GM12878 (cell line): ENCODE results near the gene SAMD9. TPM values are rescaled to one million over a fixed set of nuclear protein-coding genes. Genes with fewer than 3 reads are reported as not detected.

ENCODE experiments used
- ATAC-seq: fragments of 200-7000 bp; cut with Tn5 transposase; 3 replicates; pipeline ENCODE4 v1.9.1; 2020; ENCODE audit warnings: mild to moderate bottlenecking, moderate library complexity
- BruUV-seq: library from RNA; stranded (reverse); fragments of 400-500 nt; replicated peaks from 2 replicates; lab custom pipeline; 2021; lab: Mats Ljungman, UMichigan
- CTCF ChIA-PET: fragments of 300-600 bp; sonication (Branson Sonifier 250); formaldehyde crosslinking; extraction: SDS; loops from one replicate; lab custom pipeline; 2021; ENCODE audit warnings: inconsistent platforms; lab: Yijun Ruan, JAX
- POLR2A ChIA-PET: fragments of 350-600 bp; formaldehyde crosslinking; extraction: SDS; loops from one replicate; lab custom pipeline; 2021; ENCODE audit warnings: inconsistent platforms; lab: Charles Lee
- RAD21 ChIA-PET: fragments of 300-600 bp; sonication (Branson Sonifier 250); formaldehyde crosslinking; loops from one replicate; lab custom pipeline; 2023; ENCODE audit warnings: antibody characterized with exemption; ENCODE audit not compliant: unreplicated experiment; lab: Charles Lee
- SMC1A ChIA-PET: fragments of 300-600 bp; sonication (Branson Sonifier 250); formaldehyde crosslinking; loops from one replicate; lab custom pipeline; 2023; ENCODE audit not compliant: unreplicated experiment, uncharacterized antibody; lab: Charles Lee
- DNase-seq: peaks from one replicate; pipeline ENCODE4 v3.0.0-alpha.2; 2011; ENCODE audit warnings: low read depth, low spot score
- FAIRE-seq: peaks from 3 replicates; lab custom pipeline; 2011; peaks lifted over from hg19 to GRCh38; lab: Jason Lieb, UNC
- H2AFZ ChIP-seq: 2 replicates; pipeline ENCODE4 v1.6.0; 2011; ENCODE audit warnings: low read depth, low read length, control low read depth; ENCODE audit not compliant: control insufficient read depth
- H3K27ac ChIP-seq: 2 replicates; pipeline ENCODE4 v1.5.1; 2011; ENCODE audit warnings: control low read depth; ENCODE audit not compliant: control insufficient read depth, insufficient read depth
- H3K27me3 ChIP-seq, 2 experiments: replicated peaks in 1 of 2; 2 replicates each; pipeline versions ENCODE4 v1.6.0 to v1.6.1; 2011; ENCODE audit warnings: low read length in 1 of 2; ENCODE audit not compliant: control insufficient read depth in 2 of 2, insufficient read depth in 2 of 2
- H3K36me3 ChIP-seq, 2 experiments: 2 replicates each; pipeline ENCODE4 v1.5.1; 2011; ENCODE audit warnings: low read length in 1 of 2; ENCODE audit not compliant: control insufficient read depth in 2 of 2, insufficient read depth in 2 of 2
- H3K4me1 ChIP-seq: 2 replicates; pipeline ENCODE4 v1.6.1; 2011; ENCODE audit warnings: mild to moderate bottlenecking, low read length, moderate library complexity, mixed read lengths; ENCODE audit not compliant: control insufficient read depth, insufficient read depth
- H3K4me2 ChIP-seq: 2 replicates; pipeline ENCODE4 v1.6.0; 2011; ENCODE audit warnings: control low read depth; ENCODE audit not compliant: control insufficient read depth, insufficient read depth
- H3K4me3 ChIP-seq: fragments of 200-600 bp; sonication (generic); 2 replicates; pipeline ENCODE4 v1.5.1; 2016
- H3K79me2 ChIP-seq: 2 replicates; pipeline ENCODE4 v1.6.0; 2011; ENCODE audit warnings: low read length; ENCODE audit not compliant: control insufficient read depth, insufficient read depth
- H3K9ac ChIP-seq: 2 replicates; pipeline ENCODE4 v1.8.0; 2011; ENCODE audit warnings: low read length, control low read depth, mixed read lengths; ENCODE audit not compliant: control insufficient read depth, insufficient read depth
- H3K9me3 ChIP-seq: replicated peaks from 3 replicates; pipeline ENCODE4 v1.5.1; 2011; ENCODE audit warnings: mild to moderate bottlenecking, low read length; ENCODE audit not compliant: control insufficient read depth, insufficient read depth
- H4K20me1 ChIP-seq: 2 replicates; pipeline ENCODE4 v1.6.0; 2011; ENCODE audit not compliant: control insufficient read depth, insufficient read depth
- BACH1 ChIP-seq: fragments of 450-650 bp; IDR thresholded peaks from 2 replicates; pipeline ENCODE4 v1.6.1; 2017; ENCODE audit warnings: mild to moderate bottlenecking, borderline replicate concordance
- CBFB ChIP-seq: IDR thresholded peaks from 2 replicates; pipeline ENCODE4 v1.6.1; 2016; ENCODE audit warnings: antibody characterized with exemption, low read depth
- EED ChIP-seq: sonication (generic); IDR thresholded peaks from 2 replicates; pipeline ENCODE4 v1.6.1; 2016; ENCODE audit warnings: antibody characterized with exemption, low read depth
- ETV6 ChIP-seq, 2 experiments: fragments of 450-650 bp in 1 of 2; IDR thresholded peaks in 1 of 2; conservative IDR thresholded peaks in 1 of 2; 2 replicates each; pipeline ENCODE4 v1.6.1; 2014; ENCODE audit warnings: antibody characterized with exemption in 1 of 2, borderline replicate concordance in 1 of 2, low read depth in 1 of 2, mild to moderate bottlenecking in 1 of 2, moderate library complexity in 1 of 2
- HDGF ChIP-seq: fragments of 450-650 bp; IDR thresholded peaks from 2 replicates; pipeline ENCODE4 v1.6.1; 2016; ENCODE audit warnings: antibody characterized with exemption
- NFXL1 ChIP-seq: fragments of 450-650 bp; IDR thresholded peaks from 2 replicates; pipeline ENCODE4 v1.6.1; 2017; ENCODE audit warnings: antibody characterized with exemption, mild to moderate bottlenecking, borderline replicate concordance
- POU2F2 ChIP-seq: IDR thresholded peaks from 3 replicates; pipeline ENCODE4 v1.6.1; 2011; ENCODE audit warnings: low read depth, mild to moderate bottlenecking, low read length, borderline replicate concordance
- RUNX3 ChIP-seq: IDR thresholded peaks from 2 replicates; pipeline ENCODE4 v1.6.1; 2012; ENCODE audit warnings: low read length, inconsistent platforms
- SPI1 ChIP-seq: IDR thresholded peaks from 2 replicates; pipeline ENCODE4 v1.6.1; 2011; ENCODE audit warnings: low read depth, mild to moderate bottlenecking, low read length, moderate library complexity, borderline replicate concordance; ENCODE audit not compliant: insufficient read depth
- TARDBP ChIP-seq: IDR thresholded peaks from 2 replicates; pipeline ENCODE4 v1.6.1; 2016; ENCODE audit warnings: borderline replicate concordance
- WGBS: methylation state at CpG from one replicate; pipeline ENCODE4 v1.1.6; 2016; ENCODE audit warnings: low lambda C conversion rate; ENCODE audit not compliant: insufficient replicate concordance, insufficient coverage; ENCODE audit errors: missing lambda C conversion rate; 5-methylcytosine and 5-hydroxymethylcytosine counted together
- in situ Hi-C: fragments of 300-500 bp; cut with MboI; formaldehyde crosslinking; loops from 9 replicates; pipeline ENCODE4 v1.14.3; 2018; ENCODE audit warnings: mixed read lengths
- intact Hi-C: fragments of 100-400 bp; cut with micrococcal nuclease; formaldehyde crosslinking; loops from one replicate; pipeline ENCODE4 v1.14.2; 2022; ENCODE audit not compliant: unreplicated experiment
- polyA plus RNA-seq, 11 experiments: library from polyadenylated mRNA; depleted of rRNA in 4 of 11; unstranded in 6 of 11; stranded (reverse) in 5 of 11; fragments of >200 nt; fragmentation: Nextera tagmentation in 4 of 11; fragmentation: Illumina TruSeq in 1 of 11; extraction: Ambion mirVana in 4 of 11; extraction: Trizol in 1 of 11; gene quantifications; 1 replicate in 1 of 11; 2 replicates in 10 of 11; pipeline versions ENCODE4 v1.2.1 to v1.2.3, GENCODE V29; 2011 to 2016; ENCODE audit warnings: inconsistent platforms in 2 of 11, missing spikeins in 2 of 11, low read depth in 1 of 11
- total RNA-seq, 4 experiments: library from RNA; depleted of rRNA in 3 of 4; stranded (reverse); fragments of >200 nt in 3 of 4; fragmentation: Illumina TruSeq in 1 of 4; extraction: Trizol in 1 of 4; gene quantifications; 2 replicates each; pipeline versions ENCODE4 v1.2.1 to v1.2.3, GENCODE V29; 2013 to 2021
- TF ChIP-seq, protein P1 (sequence below): fragments of 450-650 bp; IDR thresholded peaks from 2 replicates; pipeline ENCODE4 v1.6.1; 2016; ENCODE audit warnings: mild to moderate bottlenecking
- TF ChIP-seq, protein P2 (sequence below): IDR thresholded peaks from 2 replicates; pipeline ENCODE4 v1.6.1; 2011; ENCODE audit warnings: mild to moderate bottlenecking, low read depth, low read length, moderate library complexity; ENCODE audit not compliant: insufficient replicate concordance

The SAMD9 gene
- total and polyA plus RNA-seq, 10 of the 15 experiments (the other 5 are each of a cell fraction or from before 2014, with no cell fraction given): 6.4 to 37.1 (median 15.1) TPM

DNA sequence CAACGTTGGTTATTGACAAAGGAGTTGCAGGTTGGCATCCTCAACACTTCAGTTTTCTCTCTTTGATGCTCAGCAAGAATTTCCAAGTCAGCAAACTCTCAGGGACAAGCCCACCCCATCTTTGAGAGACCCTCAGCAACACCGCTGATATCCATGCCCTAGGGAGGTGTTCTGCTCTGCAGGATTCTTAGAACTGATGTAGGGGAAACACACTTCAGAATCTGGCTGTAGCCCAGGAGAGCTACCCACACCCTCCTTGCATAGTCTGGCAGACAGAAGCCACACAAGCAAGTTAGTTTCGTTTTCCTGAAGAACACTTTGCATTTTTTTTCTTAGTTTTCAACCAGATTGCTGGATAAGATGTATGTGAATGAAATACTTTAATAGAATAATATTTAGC is 29.6 kb upstream of the SAMD9 start:
- ChIA-PET CTCF (interaction anchor here (0.7 to 3.7 kb wide), 10 partner anchors 10 to 701 kb away, joined by 3 to 19 read pairs (median 4); partner anchors contain the start of genes GATAD1 and SAMD9), RAD21 (interaction anchor here (0.9 to 4.7 kb wide), 5 partner anchors 18 to 90 kb away, joined by 3 to 35 read pairs (median 4); partner anchors contain the start of genes SAMD9 and VPS50)
- peak; percentile 51 for DNase-seq

DNA sequence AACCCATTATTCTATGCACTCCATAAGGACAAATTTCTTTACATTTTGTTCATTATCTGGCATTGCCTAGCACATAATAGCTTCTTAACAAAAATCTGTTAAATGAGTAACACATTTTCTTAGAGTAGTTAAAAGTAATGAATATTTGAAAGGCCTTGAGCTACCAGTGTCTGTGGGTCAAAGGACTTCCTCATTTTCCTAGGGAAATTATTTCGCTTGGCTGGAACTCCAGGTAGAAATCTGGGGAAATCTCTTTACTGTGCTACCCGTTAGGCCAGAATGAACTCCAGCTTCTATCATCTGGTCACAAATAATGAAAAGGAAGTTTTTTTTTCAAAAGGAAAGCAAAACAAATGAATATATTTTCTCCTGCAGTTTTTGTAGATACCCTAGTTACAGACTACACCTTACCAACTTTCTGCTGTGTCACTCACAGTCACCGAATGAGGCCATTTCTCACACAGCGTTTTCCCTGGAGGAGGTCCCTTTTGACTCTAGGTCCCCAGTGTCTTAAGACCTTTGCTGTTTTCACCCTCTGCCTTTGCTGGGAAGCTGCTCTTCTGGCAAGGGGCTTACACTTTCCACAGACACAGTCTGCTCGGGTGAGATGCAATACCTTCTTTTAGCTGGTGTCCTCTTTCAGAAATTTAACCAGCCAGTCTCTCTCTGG is 28.8 kb upstream of the SAMD9 start:
- RAD21 ChIA-PET: interaction anchor here (0.6 to 4.7 kb wide), 5 partner anchors 19 to 661 kb away, joined by 3 to 35 read pairs (median 5); partner anchors contain the start of genes SAMD9 and VPS50
- Histone ChIP-seq H3K4me1 (peaks cover 10% of the 10 kb centered on the region; the same call in 1 of the 2 replicates), H3K9me3 (no peaks in the 10 kb centered on the region; the same call in 2 of the 3 replicates), H3K27me3 (no peaks in the 10 kb centered on the region), H3K4me3 (peak overlapping the region; percentile 91), H3K9ac (peak overlapping the region; percentile 63), H3K79me2 (peaks cover 32% of the 10 kb centered on the region), H3K27ac (peak overlapping the region; percentile 84), H4K20me1 (no peaks in the 10 kb centered on the region), H3K4me2 (peak overlapping the region; percentile 72), H3K36me3 (peaks cover 0 to 29% of the 10 kb centered on the region in 2 experiments; a peak in 3 of 4 replicates), H2AFZ (peak overlapping the region; percentile 20; the same call in 1 of the 2 replicates)
- CTCF ChIA-PET: interaction anchor here (0.7 to 3.7 kb wide), 11 partner anchors 10 to 700 kb away, joined by 3 to 19 read pairs (median 4); partner anchors contain the start of genes GATAD1 and SAMD9
- no TSS peak for BruUV-seq
- SMC1A ChIA-PET: interaction anchor here (0.8 to 5.8 kb wide), 15 partner anchors 8 to 110 kb away, joined by 3 to 58 read pairs (median 4); partner anchors contain the start of genes HEPACAM2, SAMD9 and VPS50
- 0% methylated on average over 5 of the region's 5 CpGs for WGBS
- ATAC-seq: peak; percentile 68
- FAIRE-seq: no peak
- in situ Hi-C loops (no loop called here), intact Hi-C loops (loop anchor here (2.0 kb wide), 2 partner anchors 28 to 86 kb away; partner anchors contain the start of gene VPS50)
- POLR2A ChIA-PET: interaction anchor here (1.3 to 4.2 kb wide), 2 partner anchors 19 to 29 kb away, joined by 6 to 33 read pairs; partner anchors contain the start of gene SAMD9
- no peak for DNase-seq
- TF ChIP-seq ETV6 (conservative IDR thresholded peaks at IDR 0.05 in 1 of 2, IDR thresholded peaks at IDR 0.05 in 1 of 2; ENCODE audit: borderline replicate concordance in 1 of 2, low read depth in 1 of 2) (0 out of 4 replicates have a peak, but pooled peaks of 1 of the 2 experiments have one; percentile 7), NFXL1 (no peak), TARDBP (no peak), SPI1 (peak; percentile 65), BACH1 (peak; percentile 45; the same call in 1 of the 2 replicates)
- TF ChIP-seq, protein P1, sequence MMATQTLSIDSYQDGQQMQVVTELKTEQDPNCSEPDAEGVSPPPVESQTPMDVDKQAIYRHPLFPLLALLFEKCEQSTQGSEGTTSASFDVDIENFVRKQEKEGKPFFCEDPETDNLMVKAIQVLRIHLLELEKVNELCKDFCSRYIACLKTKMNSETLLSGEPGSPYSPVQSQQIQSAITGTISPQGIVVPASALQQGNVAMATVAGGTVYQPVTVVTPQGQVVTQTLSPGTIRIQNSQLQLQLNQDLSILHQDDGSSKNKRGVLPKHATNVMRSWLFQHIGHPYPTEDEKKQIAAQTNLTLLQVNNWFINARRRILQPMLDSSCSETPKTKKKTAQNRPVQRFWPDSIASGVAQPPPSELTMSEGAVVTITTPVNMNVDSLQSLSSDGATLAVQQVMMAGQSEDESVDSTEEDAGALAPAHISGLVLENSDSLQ: peak; percentile 90
- TF ChIP-seq, protein P2, sequence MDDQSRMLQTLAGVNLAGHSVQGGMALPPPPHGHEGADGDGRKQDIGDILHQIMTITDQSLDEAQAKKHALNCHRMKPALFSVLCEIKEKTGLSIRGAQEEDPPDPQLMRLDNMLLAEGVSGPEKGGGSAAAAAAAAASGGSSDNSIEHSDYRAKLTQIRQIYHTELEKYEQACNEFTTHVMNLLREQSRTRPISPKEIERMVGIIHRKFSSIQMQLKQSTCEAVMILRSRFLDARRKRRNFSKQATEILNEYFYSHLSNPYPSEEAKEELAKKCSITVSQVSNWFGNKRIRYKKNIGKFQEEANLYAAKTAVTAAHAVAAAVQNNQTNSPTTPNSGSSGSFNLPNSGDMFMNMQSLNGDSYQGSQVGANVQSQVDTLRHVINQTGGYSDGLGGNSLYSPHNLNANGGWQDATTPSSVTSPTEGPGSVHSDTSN: peak; percentile 30

More for the DNA sequence above, 29.6 kb upstream of the SAMD9 start:
- H3K4me1 ChIP-seq: peaks cover 10% of the 10 kb centered on the region; the same call in 1 of the 2 replicates
- WGBS: 0% methylated on average over 3 of the region's 3 CpGs
- POLR2A ChIA-PET: interaction anchor here (1.3 to 4.2 kb wide), 2 partner anchors 19 to 30 kb away, joined by 6 to 33 read pairs; partner anchors contain the start of gene SAMD9
- FAIRE-seq (no peak), ATAC-seq (peak; percentile 90)
- H3K27me3 ChIP-seq: no peaks in the 10 kb centered on the region
- intact Hi-C loops (loop anchor here (2.0 kb wide), 2 partner anchors 29 to 85 kb away; partner anchors contain the start of gene VPS50), in situ Hi-C loops (no loop called here)
- H3K9ac ChIP-seq: peak overlapping the region; percentile 63
- H3K9me3 ChIP-seq: no peaks in the 10 kb centered on the region; the same call in 2 of the 3 replicates
- H2AFZ ChIP-seq: peak overlapping the region; percentile 37; the same call in 1 of the 2 replicates
- peaks cover 0 to 29% of the 10 kb centered on the region in 2 experiments; a peak in 3 of 4 replicates for H3K36me3 ChIP-seq
- no TSS peak for BruUV-seq
- no peaks in the 10 kb centered on the region for H4K20me1 ChIP-seq
- peak overlapping the region; percentile 91 for H3K4me3 ChIP-seq
- H3K4me2 ChIP-seq: peak overlapping the region; percentile 72
- H3K79me2 ChIP-seq: peaks cover 32% of the 10 kb centered on the region
- peak overlapping the region; percentile 84 for H3K27ac ChIP-seq
- SMC1A ChIA-PET: interaction anchor here (1.2 to 5.8 kb wide), 8 partner anchors 10 to 111 kb away, joined by 3 to 58 read pairs (median 4); partner anchors contain the start of genes HEPACAM2 and SAMD9
- 0 out of 2 replicates have a peak, but pooled peaks have one; percentile 21 for TF ChIP-seq EED
- TF ChIP-seq RUNX3: peak; percentile 40; the same call in 1 of the 2 replicates
- TF ChIP-seq POU2F2: no peak
- TF ChIP-seq HDGF: no peak
- TF ChIP-seq CBFB: no peak
